Measurements from ENCODE around the gene USP35.

USP35 gene

DNA sequence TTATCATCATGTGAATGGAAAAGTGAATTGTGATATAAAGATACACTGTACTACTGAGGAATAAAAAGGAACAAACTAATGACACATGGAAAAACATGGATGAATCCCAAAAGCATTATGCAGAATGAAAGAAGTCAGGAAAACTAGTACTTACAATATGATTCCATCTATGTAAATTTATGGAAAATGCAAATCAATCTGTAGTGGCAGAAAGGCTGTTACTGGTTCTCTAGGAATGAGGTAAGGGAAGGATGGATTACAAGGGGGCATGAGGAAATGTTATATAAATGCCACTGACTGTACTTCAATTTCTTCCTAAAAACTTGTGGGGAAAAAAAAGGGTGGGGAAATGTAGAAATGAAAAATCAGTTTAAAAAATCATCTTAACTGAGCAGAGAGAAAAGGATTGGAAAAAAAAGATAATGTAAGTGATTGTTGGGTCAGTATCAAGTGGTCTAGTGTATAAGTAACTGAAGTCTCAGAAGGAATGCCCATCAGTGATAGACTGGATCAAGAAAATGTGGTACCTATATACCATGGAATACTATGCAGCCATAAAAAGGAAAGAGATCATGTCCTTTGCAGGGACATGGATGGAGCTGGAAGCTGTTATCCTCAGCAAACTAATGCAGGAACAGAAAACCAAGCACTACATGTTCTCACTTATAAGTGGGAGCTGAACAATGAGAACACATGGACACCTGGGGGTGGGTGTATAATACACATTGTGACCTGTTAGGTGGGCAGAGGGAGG, 48.8 kb downstream of the USP35 start:
- DNase-seq, result no peak

DNA sequence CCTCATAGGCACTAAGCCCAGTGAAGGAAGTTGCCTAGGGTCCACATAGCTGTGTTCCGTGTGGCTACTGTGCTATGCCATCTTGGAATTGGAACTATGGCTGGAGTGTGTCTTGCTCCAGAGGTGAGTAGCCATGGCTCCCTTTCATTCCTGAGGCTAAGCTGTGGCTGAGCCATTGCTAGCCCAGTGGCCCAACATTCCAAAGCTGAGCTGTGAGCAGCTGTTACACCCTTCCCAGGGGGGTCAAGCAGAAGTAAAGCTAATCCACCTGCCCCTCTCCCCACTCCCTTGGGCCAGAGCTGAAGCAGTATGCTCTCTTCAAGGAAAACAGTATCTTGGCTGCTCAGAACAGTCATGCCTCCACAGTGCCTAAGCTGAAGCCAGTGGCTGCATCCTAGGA, 51.1 kb downstream of the USP35 start:
- no peak for DNase-seq

GRCh38 chr11:78241475-78241874, 52.8 kb downstream of the USP35 start:
- DNase-seq, result no peak

DNA sequence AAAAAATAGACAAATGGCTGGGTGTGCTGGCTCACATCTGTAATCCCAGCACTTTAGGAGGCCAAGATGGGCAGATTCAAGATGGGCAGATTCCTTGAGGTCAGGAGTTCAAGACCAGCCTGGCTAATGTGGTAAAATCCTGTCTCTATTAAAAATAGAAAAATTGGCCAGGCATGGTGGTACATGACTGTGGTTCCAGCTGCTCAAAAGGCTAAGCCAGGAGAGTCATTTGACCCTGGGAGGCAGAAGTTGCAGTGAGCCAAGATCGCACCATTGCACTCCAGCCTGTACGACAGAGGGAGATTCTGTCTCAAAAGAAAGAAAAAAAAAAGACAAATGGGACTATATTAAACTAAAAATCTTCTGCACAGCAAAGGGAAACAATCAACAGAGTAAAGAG, 55.4 kb downstream of the USP35 start:
- no peak for DNase-seq

GRCh38 chr11:78244546-78245255, 56.0 kb downstream of the USP35 start:
- DNase-seq, result no peak

GRCh38 chr11:78248191-78248590, 59.5 kb downstream of the USP35 start:
- DNase-seq, result no peak

DNA sequence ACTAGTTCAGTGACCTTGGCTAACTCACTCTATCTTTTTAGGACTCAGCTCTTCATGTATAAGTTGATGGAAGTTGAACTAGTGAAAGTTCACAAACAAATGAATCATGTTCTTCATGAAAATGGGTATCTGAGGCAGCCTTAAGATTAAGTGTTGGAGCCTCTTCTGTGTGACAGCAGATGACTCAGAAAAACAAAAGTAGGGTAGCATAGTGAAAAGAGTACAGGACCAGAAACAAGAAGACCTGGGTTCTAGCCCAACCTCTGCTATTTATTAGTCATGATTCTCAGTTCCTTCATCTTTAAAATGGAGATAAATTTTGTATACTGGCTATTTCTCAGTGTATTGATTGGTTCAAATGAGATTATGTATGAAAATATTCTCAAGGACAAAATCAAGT, 60.2 kb downstream of the USP35 start:
- DNase-seq, result no peak

GRCh38 chr11:78250099-78250498, 61.4 kb downstream of the USP35 start:
- DNase-seq, result no peak

GRCh38 chr11:78251083-78251775, 62.5 kb downstream of the USP35 start:
- DNase-seq, result no peak

GRCh38 chr11:78253797-78254196, 65.1 kb downstream of the USP35 start:
- DNase-seq, result no peak

GRCh38 chr11:78254268-78254667, 65.5 kb downstream of the USP35 start:
- DNase-seq, result no peak

GRCh38 chr11:78255919-78256318, 67.2 kb downstream of the USP35 start:
- DNase-seq, result no peak

DNA sequence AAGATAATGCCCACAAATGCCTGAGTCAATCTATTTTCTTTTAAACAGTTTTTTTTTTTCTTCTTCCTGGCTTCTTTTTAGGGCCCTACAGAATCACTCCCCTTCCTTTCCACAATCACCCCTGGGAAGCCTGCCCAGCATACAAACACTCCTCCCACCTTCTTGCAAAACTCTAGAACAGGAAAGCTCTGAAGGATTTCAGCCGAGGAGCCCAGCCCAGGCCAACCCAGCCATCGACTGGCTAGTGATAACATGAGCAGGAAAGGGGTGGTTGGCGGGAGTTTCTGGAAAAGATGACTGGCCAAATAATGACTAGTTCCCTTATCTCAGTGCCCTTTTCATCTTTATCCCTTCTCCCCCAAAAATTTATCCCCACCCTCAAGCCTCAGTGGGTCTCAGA, 68.2 kb downstream of the USP35 start:
- no peak for DNase-seq

DNA sequence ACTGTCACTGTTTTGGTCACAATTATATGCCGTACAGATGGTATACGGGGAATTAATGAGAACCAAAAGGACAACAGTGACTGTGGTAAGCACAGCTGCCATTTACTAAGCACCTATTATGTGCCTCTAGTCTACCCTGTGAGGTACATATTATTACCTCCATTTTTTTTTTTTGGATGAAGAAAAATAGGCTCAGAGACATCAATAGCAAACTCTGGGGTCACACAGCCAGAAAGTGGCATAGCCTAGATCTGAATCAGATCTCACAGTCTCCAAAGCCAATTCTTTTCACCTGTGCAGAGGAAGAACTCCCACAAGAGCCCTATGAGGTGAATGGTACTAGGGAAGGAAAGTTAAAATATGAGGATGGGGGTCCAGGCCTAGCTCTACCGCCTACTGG, 68.9 kb downstream of the USP35 start:
- no peak for DNase-seq

DNA sequence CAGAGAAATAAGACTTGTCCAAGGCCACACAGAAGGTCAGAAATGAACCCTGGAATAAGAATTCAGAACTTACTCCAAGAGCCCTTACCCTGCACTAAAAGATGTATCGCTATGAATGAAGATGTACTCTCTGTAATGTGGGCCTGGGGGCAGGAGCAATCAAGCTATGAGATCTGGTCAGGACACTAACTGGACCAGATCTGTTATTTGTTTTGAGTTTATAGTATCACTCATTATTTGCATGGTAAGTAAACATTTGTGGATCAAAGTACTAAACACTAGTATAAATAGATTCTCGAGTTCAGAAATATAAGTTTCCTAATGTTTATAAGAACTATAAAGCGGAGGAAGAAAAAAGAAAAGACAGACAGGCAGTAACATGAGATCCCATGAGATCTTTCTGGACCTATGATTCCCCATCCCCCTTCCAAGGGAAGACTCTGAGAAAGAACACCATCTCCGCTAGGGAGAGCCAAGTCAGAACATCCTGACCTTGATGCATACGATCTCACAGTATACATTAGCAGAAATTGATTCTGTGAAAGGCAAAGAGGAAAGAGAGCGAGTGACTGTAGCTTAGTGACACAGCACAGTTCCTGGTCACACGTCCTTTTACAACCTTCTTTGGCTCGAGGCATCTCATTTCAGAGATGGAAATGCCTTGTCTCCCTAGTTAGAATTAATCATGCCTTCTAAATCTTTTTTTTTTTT, 71.2 kb downstream of the USP35 start:
- no peak for DNase-seq

- no peak for DNase-seq
Measured at GRCh38 chr11:78261367-78261766, 72.6 kb downstream of the USP35 start.

GRCh38 chr11:78261828-78262227, 73.1 kb downstream of the USP35 start:
- DNase-seq, result no peak

GRCh38 chr11:78262238-78262637, 73.5 kb downstream of the USP35 start:
- no peak for DNase-seq

DNA sequence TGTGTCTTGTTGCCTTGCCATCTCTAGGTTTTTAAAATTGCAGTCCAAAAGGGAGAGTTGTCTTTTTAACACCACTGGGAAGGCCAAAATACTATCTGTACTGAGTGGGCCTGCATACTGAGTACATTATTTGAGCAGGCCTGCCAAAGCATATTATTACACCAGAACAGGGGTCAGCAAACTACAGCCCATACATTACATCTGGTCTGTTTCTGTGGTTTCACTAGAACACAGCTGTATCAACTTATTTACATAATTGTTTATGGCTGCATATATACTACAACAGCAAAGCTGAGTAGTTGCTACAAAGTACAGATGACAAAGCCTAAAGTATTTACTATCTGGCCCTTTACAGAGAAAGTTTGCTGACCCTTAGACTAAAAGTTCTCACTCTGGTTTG, 74.0 kb downstream of the USP35 start:
- no peak for DNase-seq

All from NCI-H2029 treated with DMSO at 0.1 percent for 48 hours (cell line).